Kidney epithelial cell (primary cell): Measurements from ENCODE around the gene ZBTB25. TPM values are rescaled to one million over a fixed set of nuclear protein-coding genes. Genes with fewer than 3 reads are reported as not detected.

Experiments
- DNase-seq: peaks from one replicate; pipeline ENCODE4 v3.0.0-alpha.2; 2010; ENCODE audit warnings: low read depth
- H3K27me3 ChIP-seq: 2 replicates; pipeline ENCODE4 v1.6.0; 2011; ENCODE audit warnings: low read length; ENCODE audit not compliant: control insufficient read depth, insufficient read depth
- H3K36me3 ChIP-seq: 2 replicates; pipeline ENCODE4 v1.5.1; 2011; ENCODE audit warnings: low read length; ENCODE audit not compliant: control insufficient read depth, insufficient read depth
- H3K4me3 ChIP-seq: 2 replicates; pipeline ENCODE4 v1.5.1; 2011; ENCODE audit warnings: low read depth, mild to moderate bottlenecking, control low read depth, low read length
- total RNA-seq: library from RNA; depleted of rRNA; stranded (reverse); fragments of >200 nt; gene quantifications from 2 replicates; pipeline ENCODE4 v1.2.3, GENCODE V29; 2015
- TF ChIP-seq, protein P1 (sequence below): IDR thresholded peaks from 2 replicates; pipeline ENCODE4 v1.5.1; 2011; ENCODE audit warnings: mild to moderate bottlenecking, moderate library complexity, low read length, control low read depth, inconsistent platforms; ENCODE audit not compliant: insufficient read depth, poor library complexity, severe bottlenecking

ZBTB25 gene
- total RNA-seq, 1 donor from 2014 or later, result 7.4 TPM

- DNase-seq, result peak; percentile 44
- H3K36me3 ChIP-seq, result no peaks in the 10 kb centered on the region
- peak within 1 kb of the TSS; percentile 63 for H3K4me3 ChIP-seq
- H3K27me3 ChIP-seq, result no peaks in the 10 kb centered on the region
- TF ChIP-seq, protein P1, sequence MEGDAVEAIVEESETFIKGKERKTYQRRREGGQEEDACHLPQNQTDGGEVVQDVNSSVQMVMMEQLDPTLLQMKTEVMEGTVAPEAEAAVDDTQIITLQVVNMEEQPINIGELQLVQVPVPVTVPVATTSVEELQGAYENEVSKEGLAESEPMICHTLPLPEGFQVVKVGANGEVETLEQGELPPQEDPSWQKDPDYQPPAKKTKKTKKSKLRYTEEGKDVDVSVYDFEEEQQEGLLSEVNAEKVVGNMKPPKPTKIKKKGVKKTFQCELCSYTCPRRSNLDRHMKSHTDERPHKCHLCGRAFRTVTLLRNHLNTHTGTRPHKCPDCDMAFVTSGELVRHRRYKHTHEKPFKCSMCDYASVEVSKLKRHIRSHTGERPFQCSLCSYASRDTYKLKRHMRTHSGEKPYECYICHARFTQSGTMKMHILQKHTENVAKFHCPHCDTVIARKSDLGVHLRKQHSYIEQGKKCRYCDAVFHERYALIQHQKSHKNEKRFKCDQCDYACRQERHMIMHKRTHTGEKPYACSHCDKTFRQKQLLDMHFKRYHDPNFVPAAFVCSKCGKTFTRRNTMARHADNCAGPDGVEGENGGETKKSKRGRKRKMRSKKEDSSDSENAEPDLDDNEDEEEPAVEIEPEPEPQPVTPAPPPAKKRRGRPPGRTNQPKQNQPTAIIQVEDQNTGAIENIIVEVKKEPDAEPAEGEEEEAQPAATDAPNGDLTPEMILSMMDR, result no peak
These were observed 765 bp upstream of the ZBTB25 start, which contains the start of gene ZBTB1 for GRCh38 chr14:64504310-64504896. Gene ZBTB1 (plus strand): TSS chr14:64504770. CDS start chr14:64521505, 16,735 bp downstream.

DNA sequence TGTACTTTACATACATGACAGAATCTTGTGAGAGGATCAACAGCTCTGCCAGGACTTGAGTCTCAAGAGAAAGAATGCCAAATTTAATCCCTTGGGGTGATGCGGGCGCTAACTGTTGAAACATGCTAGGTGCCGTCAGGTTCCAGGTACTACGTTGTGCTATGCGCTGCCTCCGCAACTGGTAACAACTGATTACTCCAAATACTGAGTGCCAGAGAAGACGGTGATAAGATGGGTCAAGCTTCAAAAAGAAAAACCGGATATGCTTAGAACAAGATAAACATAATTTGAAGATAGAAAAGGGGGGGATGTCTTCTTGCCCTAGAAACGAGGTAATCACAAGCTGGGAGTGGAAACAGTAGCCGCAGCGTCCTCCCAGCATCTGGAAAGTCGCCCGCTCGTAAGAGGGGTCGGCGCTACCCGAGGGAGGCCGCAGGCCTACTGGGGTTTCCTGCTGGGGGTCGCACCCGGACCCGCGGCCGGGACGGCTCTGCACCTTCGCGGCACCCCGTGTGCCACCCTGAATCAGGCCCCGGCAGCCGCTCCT is 678 bp downstream of the ZBTB25 start:
- DNase-seq, result no peak
- no peaks in the 10 kb centered on the region for H3K27me3 ChIP-seq
- TF ChIP-seq, protein P1, result no peak
- peak overlapping the region; percentile 63 for H3K4me3 ChIP-seq
- no peaks in the 10 kb centered on the region for H3K36me3 ChIP-seq

DNA sequence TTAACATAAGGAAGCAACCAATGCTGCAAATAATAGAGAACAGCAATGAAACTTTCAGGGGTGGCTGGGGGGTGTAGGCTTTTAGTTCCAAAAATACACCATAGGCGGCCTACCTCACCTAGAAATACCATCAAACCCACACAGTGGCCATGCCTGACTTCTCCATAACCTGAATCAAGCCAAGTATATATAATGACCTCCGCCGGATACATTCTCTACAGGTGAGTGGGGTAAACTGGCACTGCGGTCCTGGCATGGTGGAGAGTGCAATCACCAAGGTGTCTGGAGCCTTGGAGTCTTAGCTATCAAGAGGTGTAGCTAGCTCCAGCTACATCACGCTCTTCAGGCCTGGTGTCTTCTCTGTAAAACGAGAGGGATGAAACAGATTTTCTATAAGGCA is 1.2 kb downstream of the ZBTB25 start:
- no peak for DNase-seq
- TF ChIP-seq, protein P1, result no peak
- Histone ChIP-seq H3K36me3 (no peaks in the 10 kb centered on the region), H3K27me3 (no peaks in the 10 kb centered on the region), H3K4me3 (peak overlapping the region; percentile 63)

DNA sequence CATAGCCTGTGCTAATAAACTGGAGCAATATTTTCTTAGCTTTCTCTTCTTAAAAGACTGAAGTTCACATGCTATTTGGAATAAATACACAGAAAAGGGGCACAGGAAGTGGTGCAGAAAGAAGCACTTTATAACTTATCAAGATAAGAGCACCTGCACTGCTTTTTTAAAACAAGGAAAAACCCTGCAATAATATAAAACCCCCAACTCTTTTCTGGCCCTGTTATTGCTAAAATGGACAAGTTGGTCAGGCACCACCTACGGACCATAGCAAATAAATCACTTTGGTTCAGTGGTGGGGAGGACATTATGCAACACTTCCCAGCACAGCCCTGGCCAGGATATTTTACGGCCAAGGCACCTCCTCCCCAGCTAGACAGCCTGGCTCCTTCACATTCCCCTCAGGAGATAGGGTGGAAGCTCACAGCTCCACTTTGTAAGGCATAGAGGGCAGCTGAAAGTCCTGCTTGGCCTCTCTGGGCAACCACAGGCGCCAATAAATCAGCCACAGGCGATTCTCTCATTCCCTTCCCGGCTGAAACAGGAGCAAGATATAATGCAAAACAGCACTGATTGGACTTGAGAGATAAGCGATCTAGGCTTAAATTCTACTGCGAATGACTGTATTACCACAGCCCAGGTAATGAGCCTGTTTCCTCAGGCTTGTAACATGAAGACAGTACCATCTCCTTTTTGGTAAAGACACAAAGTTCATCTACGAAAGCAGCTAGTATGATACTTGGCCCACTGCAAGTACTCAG is 2.0 kb downstream of the ZBTB25 start:
- TF ChIP-seq, protein P1, result peak; percentile 12
- H3K36me3 ChIP-seq, result no peaks in the 10 kb centered on the region
- no peaks in the 10 kb centered on the region for H3K27me3 ChIP-seq
- no peak for DNase-seq
- no peak overlapping the region for H3K4me3 ChIP-seq

DNA sequence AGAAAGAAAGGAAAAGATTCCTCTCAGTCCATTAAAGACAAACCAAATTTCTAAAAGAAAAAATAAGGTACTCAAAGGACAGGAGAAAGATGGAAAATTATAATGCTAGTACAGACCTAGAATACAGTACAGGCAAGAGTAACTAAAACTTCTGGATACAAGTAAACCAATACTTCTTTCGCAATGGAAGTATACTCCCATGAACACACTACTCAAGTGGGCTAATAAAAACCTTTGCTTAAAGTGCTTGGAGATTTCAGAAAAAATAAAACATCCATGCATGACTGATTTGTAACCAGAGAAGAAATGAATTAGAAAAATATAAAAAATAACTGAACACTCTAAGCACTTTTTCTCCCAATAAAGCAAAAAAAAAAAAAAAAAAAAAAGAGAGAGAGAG is 3.5 kb downstream of the ZBTB25 start:
- no peak for DNase-seq
- Histone ChIP-seq H3K27me3 (no peaks in the 10 kb centered on the region), H3K36me3 (no peaks in the 10 kb centered on the region), H3K4me3 (no peak overlapping the region)
- TF ChIP-seq, protein P1, result no peak
